ENCODE results near the gene ELMO3. TPM values are rescaled to one million over a fixed set of nuclear protein-coding genes. Genes with fewer than 3 reads are reported as not detected.

Gene ELMO3
- total and polyA plus RNA-seq, 2 of the 13 experiments (the other 11 are each of a cell fraction or from before 2014, with no cell fraction given), result 2.6 to 4.0 TPM

DNA sequence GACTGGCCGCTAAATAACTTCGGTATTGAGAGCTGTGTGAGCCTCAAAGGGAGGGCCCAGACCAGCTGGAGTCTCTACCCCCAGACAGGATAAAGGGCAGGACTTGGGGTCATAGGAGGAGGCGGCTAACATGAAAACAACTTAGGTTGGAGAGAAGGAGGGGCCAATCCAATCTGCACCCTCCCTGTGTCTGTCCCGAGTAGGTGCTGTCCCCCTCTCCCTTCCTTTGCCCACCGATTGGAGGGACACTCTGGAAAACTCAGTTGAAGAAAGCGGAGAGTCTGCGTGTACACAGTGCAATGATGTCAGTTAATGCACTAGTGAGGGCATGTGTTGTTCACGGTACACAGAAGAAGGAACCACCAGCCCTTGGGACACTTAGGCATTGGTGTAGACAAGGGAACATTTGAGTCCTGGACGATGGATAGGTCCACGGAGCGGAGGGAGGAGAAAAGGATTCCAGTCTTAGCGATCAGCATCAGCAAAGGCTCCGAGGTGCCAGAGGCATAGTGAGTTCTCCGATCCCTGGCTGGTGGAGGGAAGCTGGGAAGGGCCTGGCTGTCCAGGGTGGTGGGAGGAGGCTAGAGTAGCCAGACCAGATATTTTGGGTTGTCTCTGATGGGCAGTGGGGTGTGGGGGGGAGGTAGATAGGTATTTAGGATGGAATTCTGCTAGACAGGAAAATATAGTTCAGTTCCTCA, 27.8 kb upstream of the ELMO3 start (continued):
- TF ChIP-seq, protein P1, sequence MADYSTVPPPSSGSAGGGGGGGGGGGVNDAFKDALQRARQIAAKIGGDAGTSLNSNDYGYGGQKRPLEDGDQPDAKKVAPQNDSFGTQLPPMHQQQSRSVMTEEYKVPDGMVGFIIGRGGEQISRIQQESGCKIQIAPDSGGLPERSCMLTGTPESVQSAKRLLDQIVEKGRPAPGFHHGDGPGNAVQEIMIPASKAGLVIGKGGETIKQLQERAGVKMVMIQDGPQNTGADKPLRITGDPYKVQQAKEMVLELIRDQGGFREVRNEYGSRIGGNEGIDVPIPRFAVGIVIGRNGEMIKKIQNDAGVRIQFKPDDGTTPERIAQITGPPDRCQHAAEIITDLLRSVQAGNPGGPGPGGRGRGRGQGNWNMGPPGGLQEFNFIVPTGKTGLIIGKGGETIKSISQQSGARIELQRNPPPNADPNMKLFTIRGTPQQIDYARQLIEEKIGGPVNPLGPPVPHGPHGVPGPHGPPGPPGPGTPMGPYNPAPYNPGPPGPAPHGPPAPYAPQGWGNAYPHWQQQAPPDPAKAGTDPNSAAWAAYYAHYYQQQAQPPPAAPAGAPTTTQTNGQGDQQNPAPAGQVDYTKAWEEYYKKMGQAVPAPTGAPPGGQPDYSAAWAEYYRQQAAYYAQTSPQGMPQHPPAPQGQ (CRISPR knock-in tag; IDR thresholded peaks at IDR 0.05; ENCODE audit: borderline replicate concordance), result no peak
- TF ChIP-seq TP53 (CRISPR knock-in tag; conservative IDR thresholded peaks at IDR 0.05) (0 out of 2 replicates have a peak, but pooled peaks have one; percentile 61), ZMYM2 (CRISPR knock-in tag; IDR thresholded peaks at IDR 0.05) (no peak), ATF7-NPFF (CRISPR knock-in tag; IDR thresholded peaks at IDR 0.05; ENCODE audit: low read depth) (no peak), ZBTB38 (CRISPR knock-in tag; IDR thresholded peaks at IDR 0.05) (0 out of 2 replicates have a peak, but pooled peaks have one; percentile 18), ZIK1 (CRISPR knock-in tag; IDR thresholded peaks at IDR 0.05; ENCODE audit: borderline replicate concordance, low read depth) (no peak; the same call in 1 of the 2 replicates), ZC3H4 (CRISPR knock-in tag; IDR thresholded peaks at IDR 0.05; ENCODE audit: borderline replicate concordance) (peak; percentile 17; the same call in 1 of the 2 replicates), NPAS2 (CRISPR knock-in tag; IDR thresholded peaks at IDR 0.05; ENCODE audit: borderline replicate concordance) (no peak), ZNF644 (CRISPR knock-in tag; IDR thresholded peaks at IDR 0.05; ENCODE audit: low read depth) (no peak), SIN3A (IDR thresholded peaks at IDR 0.05; ENCODE audit: borderline replicate concordance, low read depth, low read length) (0 out of 2 replicates have a peak, but pooled peaks have one; percentile 15), KMT2A (CRISPR knock-in tag; IDR thresholded peaks at IDR 0.05) (no peak), POLR2A (IDR thresholded peaks at IDR 0.05; ENCODE audit: insufficient read depth in 1 of 2, low read depth in 2 of 2, low read length in 2 of 2) (peak in 1 of 2 experiments; percentile 23; a peak in 1 of 4 replicates), ZSCAN21 (CRISPR knock-in tag; IDR thresholded peaks at IDR 0.05; ENCODE audit: borderline replicate concordance) (no peak), NR3C1 (CRISPR knock-in tag; IDR thresholded peaks at IDR 0.05) (no peak), TAF15 (IDR thresholded peaks at IDR 0.05; ENCODE audit: low read depth, low read length, poor library complexity, severe bottlenecking) (no peak), CBX5 (CRISPR knock-in tag; IDR thresholded peaks at IDR 0.05; ENCODE audit: borderline replicate concordance) (no peak), ZNF572 (CRISPR knock-in tag; IDR thresholded peaks at IDR 0.05) (no peak), SAP130 (CRISPR knock-in tag; IDR thresholded peaks at IDR 0.05; ENCODE audit: low read depth) (peak; percentile 70), GFI1 (CRISPR knock-in tag; IDR thresholded peaks at IDR 0.05; ENCODE audit: borderline replicate concordance) (no peak; the same call in 1 of the 2 replicates), ZNF292 (CRISPR knock-in tag; IDR thresholded peaks at IDR 0.05; ENCODE audit: borderline replicate concordance, low read depth) (no peak), ZNF841 (CRISPR knock-in tag; IDR thresholded peaks at IDR 0.05; ENCODE audit: borderline replicate concordance) (no peak)
- TF ChIP-seq, protein P2, sequence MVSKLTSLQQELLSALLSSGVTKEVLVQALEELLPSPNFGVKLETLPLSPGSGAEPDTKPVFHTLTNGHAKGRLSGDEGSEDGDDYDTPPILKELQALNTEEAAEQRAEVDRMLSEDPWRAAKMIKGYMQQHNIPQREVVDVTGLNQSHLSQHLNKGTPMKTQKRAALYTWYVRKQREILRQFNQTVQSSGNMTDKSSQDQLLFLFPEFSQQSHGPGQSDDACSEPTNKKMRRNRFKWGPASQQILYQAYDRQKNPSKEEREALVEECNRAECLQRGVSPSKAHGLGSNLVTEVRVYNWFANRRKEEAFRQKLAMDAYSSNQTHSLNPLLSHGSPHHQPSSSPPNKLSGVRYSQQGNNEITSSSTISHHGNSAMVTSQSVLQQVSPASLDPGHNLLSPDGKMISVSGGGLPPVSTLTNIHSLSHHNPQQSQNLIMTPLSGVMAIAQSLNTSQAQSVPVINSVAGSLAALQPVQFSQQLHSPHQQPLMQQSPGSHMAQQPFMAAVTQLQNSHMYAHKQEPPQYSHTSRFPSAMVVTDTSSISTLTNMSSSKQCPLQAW (CRISPR knock-in tag; IDR thresholded peaks at IDR 0.05), result peak; percentile 78; the same call in 1 of the 2 replicates
- TF ChIP-seq, protein P3, sequence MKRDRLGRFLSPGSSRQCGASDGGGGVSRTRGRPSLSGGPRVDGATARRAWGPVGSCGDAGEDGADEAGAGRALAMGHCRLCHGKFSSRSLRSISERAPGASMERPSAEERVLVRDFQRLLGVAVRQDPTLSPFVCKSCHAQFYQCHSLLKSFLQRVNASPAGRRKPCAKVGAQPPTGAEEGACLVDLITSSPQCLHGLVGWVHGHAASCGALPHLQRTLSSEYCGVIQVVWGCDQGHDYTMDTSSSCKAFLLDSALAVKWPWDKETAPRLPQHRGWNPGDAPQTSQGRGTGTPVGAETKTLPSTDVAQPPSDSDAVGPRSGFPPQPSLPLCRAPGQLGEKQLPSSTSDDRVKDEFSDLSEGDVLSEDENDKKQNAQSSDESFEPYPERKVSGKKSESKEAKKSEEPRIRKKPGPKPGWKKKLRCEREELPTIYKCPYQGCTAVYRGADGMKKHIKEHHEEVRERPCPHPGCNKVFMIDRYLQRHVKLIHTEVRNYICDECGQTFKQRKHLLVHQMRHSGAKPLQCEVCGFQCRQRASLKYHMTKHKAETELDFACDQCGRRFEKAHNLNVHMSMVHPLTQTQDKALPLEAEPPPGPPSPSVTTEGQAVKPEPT (CRISPR knock-in tag; IDR thresholded peaks at IDR 0.05; ENCODE audit: low read depth), result peak; percentile 61; the same call in 1 of the 2 replicates
- TF ChIP-seq, protein P4, sequence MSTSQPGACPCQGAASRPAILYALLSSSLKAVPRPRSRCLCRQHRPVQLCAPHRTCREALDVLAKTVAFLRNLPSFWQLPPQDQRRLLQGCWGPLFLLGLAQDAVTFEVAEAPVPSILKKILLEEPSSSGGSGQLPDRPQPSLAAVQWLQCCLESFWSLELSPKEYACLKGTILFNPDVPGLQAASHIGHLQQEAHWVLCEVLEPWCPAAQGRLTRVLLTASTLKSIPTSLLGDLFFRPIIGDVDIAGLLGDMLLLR (CRISPR knock-in tag; IDR thresholded peaks at IDR 0.05), result 0 out of 2 replicates have a peak, but pooled peaks have one; percentile 13

All from HepG2 (cell line).